ENCODE results near the gene NBL1.

GRCh38 chr1:19670787-19671186 is 26.7 kb downstream of the NBL1 start:
- TF ChIP-seq ZNF70 (CRISPR knock-in tag; IDR thresholded peaks at IDR 0.05): no peak
- no peak for TF ChIP-seq ZFP30 (CRISPR knock-in tag; IDR thresholded peaks at IDR 0.05)
- TF ChIP-seq OSR1 (CRISPR knock-in tag; IDR thresholded peaks at IDR 0.05): no peak
- no peak for TF ChIP-seq CREB5 (CRISPR knock-in tag; IDR thresholded peaks at IDR 0.05; ENCODE audit: low read depth)
- no peak for TF ChIP-seq PATZ1 (CRISPR knock-in tag; IDR thresholded peaks at IDR 0.05; ENCODE audit: borderline replicate concordance)
- no peak for TF ChIP-seq CSRNP3 (CRISPR knock-in tag; IDR thresholded peaks at IDR 0.05)

All from SK-N-SH treated with all-trans-retinoic acid at 6 μM for 48 hours (cell line).